K562 (cell line): Measurements from ENCODE around the gene GLRA1. TPM values are rescaled to one million over a fixed set of nuclear protein-coding genes. Genes with fewer than 3 reads are reported as not detected.
A peak's percentile ranks its signal among the peaks of the same experiment; 100 is the strongest.

Experiments
- CBX3 ChIP-seq, 2 experiments: IDR thresholded peaks; 1 replicate in 1 of 2; 2 replicates in 1 of 2; pipeline ENCODE4 v1.6.1; 2012; ENCODE audit warnings: inconsistent platforms in 2 of 2, low read length in 2 of 2, borderline replicate concordance in 1 of 2, control low read depth in 1 of 2
- KLF13 ChIP-seq: fragments of 450-650 bp; IDR thresholded peaks from 2 replicates; pipeline ENCODE4 v1.6.1; 2016; ENCODE audit warnings: missing genetic modification characterization, low read depth, mild to moderate bottlenecking, missing compliant biosample characterization, moderate library complexity, borderline replicate concordance
- MCM2 ChIP-seq: fragments of 450-650 bp; IDR thresholded peaks from 2 replicates; pipeline ENCODE4 v1.6.1; 2017; ENCODE audit warnings: low read depth, mild to moderate bottlenecking
- NFRKB ChIP-seq: fragments of 450-650 bp; IDR thresholded peaks from 2 replicates; pipeline ENCODE4 v1.6.1; 2016; ENCODE audit warnings: low read depth
- NR2C2 ChIP-seq, 2 experiments: fragments of 200-800 bp in 1 of 2; sonication (Bioruptor generic) in 1 of 2; sonication (generic) in 1 of 2; formaldehyde crosslinking in 1 of 2; IDR thresholded peaks; 2 replicates each; pipeline versions ENCODE4 v1.6.1 to v1.8.0; 2016 to 2022; ENCODE audit warnings: mild to moderate bottlenecking in 1 of 2, missing compliant biosample characterization in 1 of 2, missing genetic modification characterization in 1 of 2, missing genetic modification reagents in 1 of 2
- SIN3A ChIP-seq, 2 experiments: fragments of 150-350 bp in 1 of 2; IDR thresholded peaks; 2 replicates each; pipeline ENCODE4 v1.6.1; 2011 to 2016; ENCODE audit warnings: borderline replicate concordance in 2 of 2, low read depth in 2 of 2, low read length in 2 of 2, mild to moderate bottlenecking in 2 of 2, moderate library complexity in 2 of 2; ENCODE audit not compliant: control insufficient read depth in 1 of 2
- XRCC5 ChIP-seq: fragments of 200-400 bp; formaldehyde crosslinking; IDR thresholded peaks from 2 replicates; pipeline ENCODE4 v1.6.1; 2017; ENCODE audit warnings: low read depth, mild to moderate bottlenecking, low read length
- ZNF263 ChIP-seq: sonication (generic); formaldehyde crosslinking; IDR thresholded peaks from 2 replicates; pipeline ENCODE4 v1.8.0; 2022; ENCODE audit warnings: mild to moderate bottlenecking, missing genetic modification reagents, borderline replicate concordance
- polyA plus RNA-seq, 8 experiments: library from polyadenylated mRNA; depleted of rRNA in 4 of 8; stranded (reverse) in 5 of 8; unstranded in 3 of 8; fragments of >200 nt; fragmentation: Nextera tagmentation in 2 of 8; fragmentation: Illumina TruSeq in 1 of 8; extraction: Ambion mirVana in 2 of 8; extraction: Trizol in 1 of 8; gene quantifications; 2 replicates each; pipeline versions ENCODE4 v1.2.1 to v1.2.3, GENCODE V29; 2011 to 2014; ENCODE audit warnings: inconsistent platforms in 1 of 8, missing spikeins in 1 of 8
- total RNA-seq, 7 experiments: library from RNA; depleted of rRNA in 6 of 7; stranded (reverse); fragments of >200 nt in 6 of 7; fragmentation: Illumina TruSeq in 2 of 7; extraction: Trizol in 2 of 7; gene quantifications; 2 replicates each; pipeline versions ENCODE4 v1.2.1 to v1.2.3, GENCODE V29; 2011 to 2021; ENCODE audit warnings: low replicate concordance in 1 of 7
- TF ChIP-seq, protein P1 (sequence below): sonication (generic); formaldehyde crosslinking; IDR thresholded peaks from 2 replicates; pipeline ENCODE4 v1.8.0; 2022; ENCODE audit warnings: mild to moderate bottlenecking, missing genetic modification reagents
- TF ChIP-seq, protein P2 (sequence below), 3 experiments: fragments of 200-800 bp in 1 of 3; fragments of 250-450 bp in 1 of 3; fragments of 450-650 bp in 1 of 3; sonication (Bioruptor Pico) in 1 of 3; sonication (Bioruptor generic) in 1 of 3; formaldehyde crosslinking in 1 of 3; IDR thresholded peaks; 2 replicates each; pipeline versions ENCODE4 v1.6.1 to v1.8.0; 2016 to 2022; ENCODE audit warnings: mild to moderate bottlenecking in 2 of 3, missing genetic modification characterization in 2 of 3, missing compliant biosample characterization in 1 of 3, moderate library complexity in 1 of 3

GLRA1 gene
- total and polyA plus RNA-seq, 9 of the 15 experiments (the other 6 are each of a cell fraction or from before 2014, with no cell fraction given): not detected

DNA sequence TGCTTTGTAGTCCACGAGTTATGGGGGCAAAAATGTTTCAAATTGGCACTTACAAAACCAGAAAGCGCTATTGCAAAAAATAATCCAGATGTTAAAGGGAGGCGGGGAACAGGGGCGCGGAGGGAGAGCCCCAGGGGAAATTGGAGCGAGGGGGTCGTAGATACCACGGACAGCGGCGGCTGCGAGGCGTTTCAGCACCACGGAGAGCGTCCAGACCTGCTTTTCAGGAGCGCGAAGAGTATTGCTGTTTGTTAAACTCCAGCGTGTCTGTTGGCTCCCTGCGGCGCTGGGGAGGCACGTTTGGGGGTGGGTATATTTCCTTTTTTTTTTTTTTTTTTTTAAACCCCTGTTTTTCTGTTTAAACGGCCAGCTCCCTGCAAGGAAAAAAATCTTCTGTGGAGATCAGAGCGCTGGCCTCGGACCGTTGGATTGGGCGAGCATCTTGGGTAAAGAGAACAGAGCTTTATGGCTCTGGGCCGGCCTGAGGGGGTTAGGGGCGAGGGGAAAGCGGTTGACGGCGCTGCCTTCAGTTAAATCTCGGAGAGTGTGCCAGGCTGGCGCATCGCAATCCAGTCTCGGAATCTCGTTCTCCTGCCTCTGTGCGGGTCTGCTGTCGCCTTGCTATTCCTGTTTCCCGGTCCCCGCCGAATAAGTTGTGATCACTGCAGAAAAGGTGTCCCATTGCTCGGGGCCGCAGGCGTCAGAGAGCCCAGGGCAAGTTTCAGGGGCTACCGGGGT lies at the start of gene GLRA1 (continued):
- TF ChIP-seq XRCC5 (peak; percentile 67; the same call in 1 of the 2 replicates), MCM2 (no peak), NR2C2 (CRISPR knock-in tag; IDR thresholded peaks at IDR 0.05) (peak; percentile 77; the same call in 1 of the 2 replicates), NR2C2 (tag; IDR thresholded peaks at IDR 0.05) (no peak), NFRKB (no peak), SIN3A (IDR thresholded peaks at IDR 0.05; ENCODE audit: borderline replicate concordance in 2 of 2, control insufficient read depth in 1 of 2, low read depth in 2 of 2, low read length in 2 of 2) (peak; percentile 59 to 92; a peak in 1 of 4 replicates), CBX3 (IDR thresholded peaks at IDR 0.05; ENCODE audit: borderline replicate concordance in 1 of 2, low read length in 2 of 2) (peak; percentile 57 to 65; a peak in 2 of 3 replicates), ZNF263 (peak; percentile 82), KLF13 (tag) (no peak)
- TF ChIP-seq, protein P1, sequence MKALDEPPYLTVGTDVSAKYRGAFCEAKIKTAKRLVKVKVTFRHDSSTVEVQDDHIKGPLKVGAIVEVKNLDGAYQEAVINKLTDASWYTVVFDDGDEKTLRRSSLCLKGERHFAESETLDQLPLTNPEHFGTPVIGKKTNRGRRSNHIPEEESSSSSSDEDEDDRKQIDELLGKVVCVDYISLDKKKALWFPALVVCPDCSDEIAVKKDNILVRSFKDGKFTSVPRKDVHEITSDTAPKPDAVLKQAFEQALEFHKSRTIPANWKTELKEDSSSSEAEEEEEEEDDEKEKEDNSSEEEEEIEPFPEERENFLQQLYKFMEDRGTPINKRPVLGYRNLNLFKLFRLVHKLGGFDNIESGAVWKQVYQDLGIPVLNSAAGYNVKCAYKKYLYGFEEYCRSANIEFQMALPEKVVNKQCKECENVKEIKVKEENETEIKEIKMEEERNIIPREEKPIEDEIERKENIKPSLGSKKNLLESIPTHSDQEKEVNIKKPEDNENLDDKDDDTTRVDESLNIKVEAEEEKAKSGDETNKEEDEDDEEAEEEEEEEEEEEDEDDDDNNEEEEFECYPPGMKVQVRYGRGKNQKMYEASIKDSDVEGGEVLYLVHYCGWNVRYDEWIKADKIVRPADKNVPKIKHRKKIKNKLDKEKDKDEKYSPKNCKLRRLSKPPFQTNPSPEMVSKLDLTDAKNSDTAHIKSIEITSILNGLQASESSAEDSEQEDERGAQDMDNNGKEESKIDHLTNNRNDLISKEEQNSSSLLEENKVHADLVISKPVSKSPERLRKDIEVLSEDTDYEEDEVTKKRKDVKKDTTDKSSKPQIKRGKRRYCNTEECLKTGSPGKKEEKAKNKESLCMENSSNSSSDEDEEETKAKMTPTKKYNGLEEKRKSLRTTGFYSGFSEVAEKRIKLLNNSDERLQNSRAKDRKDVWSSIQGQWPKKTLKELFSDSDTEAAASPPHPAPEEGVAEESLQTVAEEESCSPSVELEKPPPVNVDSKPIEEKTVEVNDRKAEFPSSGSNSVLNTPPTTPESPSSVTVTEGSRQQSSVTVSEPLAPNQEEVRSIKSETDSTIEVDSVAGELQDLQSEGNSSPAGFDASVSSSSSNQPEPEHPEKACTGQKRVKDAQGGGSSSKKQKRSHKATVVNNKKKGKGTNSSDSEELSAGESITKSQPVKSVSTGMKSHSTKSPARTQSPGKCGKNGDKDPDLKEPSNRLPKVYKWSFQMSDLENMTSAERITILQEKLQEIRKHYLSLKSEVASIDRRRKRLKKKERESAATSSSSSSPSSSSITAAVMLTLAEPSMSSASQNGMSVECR (CRISPR knock-in tag): peak; percentile 87
- TF ChIP-seq, protein P2, sequence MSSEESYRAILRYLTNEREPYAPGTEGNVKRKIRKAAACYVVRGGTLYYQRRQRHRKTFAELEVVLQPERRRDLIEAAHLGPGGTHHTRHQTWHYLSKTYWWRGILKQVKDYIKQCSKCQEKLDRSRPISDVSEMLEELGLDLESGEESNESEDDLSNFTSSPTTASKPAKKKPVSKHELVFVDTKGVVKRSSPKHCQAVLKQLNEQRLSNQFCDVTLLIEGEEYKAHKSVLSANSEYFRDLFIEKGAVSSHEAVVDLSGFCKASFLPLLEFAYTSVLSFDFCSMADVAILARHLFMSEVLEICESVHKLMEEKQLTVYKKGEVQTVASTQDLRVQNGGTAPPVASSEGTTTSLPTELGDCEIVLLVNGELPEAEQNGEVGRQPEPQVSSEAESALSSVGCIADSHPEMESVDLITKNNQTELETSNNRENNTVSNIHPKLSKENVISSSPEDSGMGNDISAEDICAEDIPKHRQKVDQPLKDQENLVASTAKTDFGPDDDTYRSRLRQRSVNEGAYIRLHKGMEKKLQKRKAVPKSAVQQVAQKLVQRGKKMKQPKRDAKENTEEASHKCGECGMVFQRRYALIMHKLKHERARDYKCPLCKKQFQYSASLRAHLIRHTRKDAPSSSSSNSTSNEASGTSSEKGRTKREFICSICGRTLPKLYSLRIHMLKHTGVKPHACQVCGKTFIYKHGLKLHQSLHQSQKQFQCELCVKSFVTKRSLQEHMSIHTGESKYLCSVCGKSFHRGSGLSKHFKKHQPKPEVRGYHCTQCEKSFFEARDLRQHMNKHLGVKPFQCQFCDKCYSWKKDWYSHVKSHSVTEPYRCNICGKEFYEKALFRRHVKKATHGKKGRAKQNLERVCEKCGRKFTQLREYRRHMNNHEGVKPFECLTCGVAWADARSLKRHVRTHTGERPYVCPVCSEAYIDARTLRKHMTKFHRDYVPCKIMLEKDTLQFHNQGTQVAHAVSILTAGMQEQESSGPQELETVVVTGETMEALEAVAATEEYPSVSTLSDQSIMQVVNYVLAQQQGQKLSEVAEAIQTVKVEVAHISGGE (CRISPR knock-in tag; IDR thresholded peaks at IDR 0.05): peak in 1 of 3 experiments; percentile 51; a peak in 1 of 6 replicates
